OCI-LY1 (cell line): ENCODE measurements around the gene SLC43A2.
A peak's percentile ranks its signal among the peaks of the same experiment; 100 is the strongest.

Source experiments
- H2AFZ ChIP-seq: fragments of 200-600 bp; sonication (generic), shearing (Covaris generic); 2 replicates; pipeline ENCODE4 v1.6.0; 2014; ENCODE audit warnings: antibody characterized with exemption, mild to moderate bottlenecking, low read length
- H3F3A ChIP-seq: fragments of 200-600 bp; sonication (generic), shearing (Covaris generic); 2 replicates; pipeline ENCODE4 v1.6.0; 2014; ENCODE audit warnings: mild to moderate bottlenecking, antibody characterized with exemption, low read length, moderate library complexity; ENCODE audit not compliant: insufficient read depth
- H3K27ac ChIP-seq: fragments of 200-600 bp; sonication (generic); 2 replicates; pipeline ENCODE4 v1.5.1; 2014; ENCODE audit warnings: low read length, mixed run types, mild to moderate bottlenecking, low read depth; ENCODE audit not compliant: poor library complexity, severe bottlenecking
- H3K27me3 ChIP-seq: fragments of 200-600 bp; sonication (generic); 2 replicates; pipeline ENCODE4 v1.6.0; 2014; ENCODE audit warnings: antibody characterized with exemption, mild to moderate bottlenecking, low read length, moderate library complexity; ENCODE audit not compliant: insufficient read depth
- H3K36me3 ChIP-seq: fragments of 200-600 bp; sonication (generic); 2 replicates; pipeline ENCODE4 v1.6.1; 2014; ENCODE audit warnings: mild to moderate bottlenecking, antibody characterized with exemption, low read length, moderate library complexity, mixed read lengths; ENCODE audit not compliant: insufficient read depth
- H3K4me1 ChIP-seq: fragments of 200-600 bp; sonication (generic); 2 replicates; pipeline ENCODE4 v1.5.1; 2014; ENCODE audit warnings: mild to moderate bottlenecking, low read length, moderate library complexity; ENCODE audit not compliant: insufficient read depth, severe bottlenecking
- H3K4me2 ChIP-seq: fragments of 200-600 bp; sonication (generic), shearing (Covaris generic); 2 replicates; pipeline ENCODE4 v1.6.1; 2014; ENCODE audit warnings: low read length
- H3K4me3 ChIP-seq: fragments of 200-600 bp; sonication (generic); 2 replicates; pipeline ENCODE4 v1.5.1; 2014; ENCODE audit warnings: low read length, low read depth, mild to moderate bottlenecking, mixed read lengths; ENCODE audit not compliant: poor library complexity, severe bottlenecking
- H3K79me2 ChIP-seq: fragments of 200-600 bp; shearing (Covaris generic); 2 replicates; pipeline ENCODE4 v1.6.1; 2016; ENCODE audit warnings: mixed run types, low read length, mixed read lengths; ENCODE audit not compliant: insufficient read depth
- H3K9ac ChIP-seq: fragments of 200-600 bp; sonication (generic), shearing (Covaris generic); 2 replicates; pipeline ENCODE4 v1.6.1; 2014; ENCODE audit warnings: mild to moderate bottlenecking, low read length, mixed read lengths
- H3K9me2 ChIP-seq: fragments of 200-600 bp; sonication (generic), shearing (Covaris generic); 2 replicates; pipeline ENCODE4 v1.6.1; 2014; ENCODE audit warnings: low read depth, mild to moderate bottlenecking, low read length, mixed read lengths
- H3K9me3 ChIP-seq: fragments of 200-600 bp; shearing (Covaris generic); 2 replicates; pipeline ENCODE4 v1.6.1; 2014; ENCODE audit warnings: low read length, mixed read lengths
- H4K20me1 ChIP-seq: fragments of 200-600 bp; sonication (generic), shearing (Covaris generic); 2 replicates; pipeline ENCODE4 v1.6.0; 2016; ENCODE audit warnings: mild to moderate bottlenecking, low read length; ENCODE audit not compliant: insufficient read depth
- CTCF ChIP-seq: fragments of 200-600 bp; sonication (generic), shearing (Covaris generic); IDR thresholded peaks from 2 replicates; pipeline ENCODE4 v1.5.1; 2017; ENCODE audit warnings: mild to moderate bottlenecking, antibody characterized with exemption, low read length, moderate library complexity, mixed read lengths
- EZH2 ChIP-seq: fragments of 200-600 bp; sonication (generic), shearing (Covaris generic); IDR thresholded peaks from 2 replicates; pipeline ENCODE4 v1.8.0; 2017; ENCODE audit warnings: borderline replicate concordance, mixed run types, mild to moderate bottlenecking, antibody characterized with exemption, low read length, moderate library complexity, mixed read lengths

Gene SLC43A2

GRCh38 chr17:1646199-1646875, 17.7 kb upstream of the SLC43A2 start:
- Histone ChIP-seq H3K9me3 (no peaks in the 10 kb centered on the region), H3F3A (no peaks in the 10 kb centered on the region), H3K27ac (no peak overlapping the region), H3K9me2 (no peaks in the 10 kb centered on the region), H4K20me1 (no peaks in the 10 kb centered on the region), H3K27me3 (no peaks in the 10 kb centered on the region), H3K36me3 (peaks cover 15% of the 10 kb centered on the region), H2AFZ (no peak overlapping the region), H3K79me2 (no peaks in the 10 kb centered on the region), H3K4me2 (no peak overlapping the region), H3K4me1 (peaks cover 29% of the 10 kb centered on the region), H3K9ac (no peak overlapping the region), H3K4me3 (no peak overlapping the region)
- TF ChIP-seq EZH2 (no peak), CTCF (no peak)

- Histone ChIP-seq H3K27me3 (no peaks in the 10 kb centered on the region), H3K4me2 (no peak within 1 kb of the TSS), H3K9me3 (no peaks in the 10 kb centered on the region), H3K27ac (no peak within 1 kb of the TSS), H3K9me2 (no peaks in the 10 kb centered on the region), H3K36me3 (peaks cover 6% of the 10 kb centered on the region), H3K4me1 (peaks cover 29% of the 10 kb centered on the region), H4K20me1 (no peaks in the 10 kb centered on the region), H2AFZ (no peak within 1 kb of the TSS), H3K4me3 (no peak within 1 kb of the TSS), H3F3A (no peaks in the 10 kb centered on the region), H3K9ac (no peak within 1 kb of the TSS; the same call in 1 of the 2 replicates), H3K79me2 (no peaks in the 10 kb centered on the region)
- TF ChIP-seq EZH2 (no peak), CTCF (no peak)
Observed at GRCh38 chr17:1645207-1646171, 16.9 kb upstream of the SLC43A2 start, which contains the start of gene SCARF1. Gene SCARF1, minus strand, starts transcription at chr17:1645732. Its CDS starts 35 bp downstream, at chr17:1645697.

GRCh38 chr17:1644493-1645206, 16.0 kb upstream of the SLC43A2 start:
- H3K9me3 ChIP-seq = no peaks in the 10 kb centered on the region
- no peaks in the 10 kb centered on the region for H3K27me3 ChIP-seq
- H3F3A ChIP-seq = no peaks in the 10 kb centered on the region
- peak overlapping the region; percentile 85; the same call in 1 of the 2 replicates for H3K4me2 ChIP-seq
- peaks cover 23% of the 10 kb centered on the region for H3K4me1 ChIP-seq
- H3K4me3 ChIP-seq = no peak overlapping the region
- H3K9ac ChIP-seq = peak overlapping the region; percentile 58; the same call in 1 of the 2 replicates
- no peaks in the 10 kb centered on the region for H4K20me1 ChIP-seq
- no peak overlapping the region for H3K27ac ChIP-seq
- no peaks in the 10 kb centered on the region for H3K9me2 ChIP-seq
- no peak overlapping the region for H2AFZ ChIP-seq
- no peaks in the 10 kb centered on the region; the same call in 1 of the 2 replicates for H3K36me3 ChIP-seq
- no peaks in the 10 kb centered on the region for H3K79me2 ChIP-seq
- no peak for TF ChIP-seq EZH2
- TF ChIP-seq CTCF = no peak
